RPMI7951 (cell line): ENCODE results near the gene THSD4. TPM values are rescaled to one million over a fixed set of nuclear protein-coding genes. Genes with fewer than 3 reads are reported as not detected.
A peak's percentile ranks its signal among the peaks of the same experiment; 100 is the strongest.

Experiments used
- DNase-seq: peaks from one replicate; pipeline ENCODE4 v3.0.0-alpha.2; 2012; ENCODE audit warnings: low read depth
- total RNA-seq: library from RNA; depleted of rRNA; stranded (reverse); fragments of >200 nt; shearing (Covaris generic); gene quantifications from 2 replicates; pipeline ENCODE4 v1.2.3, GENCODE V29; 2014

THSD4 gene
- total RNA-seq, 1 experiment from 2014 or later: 25.2 TPM

DNA sequence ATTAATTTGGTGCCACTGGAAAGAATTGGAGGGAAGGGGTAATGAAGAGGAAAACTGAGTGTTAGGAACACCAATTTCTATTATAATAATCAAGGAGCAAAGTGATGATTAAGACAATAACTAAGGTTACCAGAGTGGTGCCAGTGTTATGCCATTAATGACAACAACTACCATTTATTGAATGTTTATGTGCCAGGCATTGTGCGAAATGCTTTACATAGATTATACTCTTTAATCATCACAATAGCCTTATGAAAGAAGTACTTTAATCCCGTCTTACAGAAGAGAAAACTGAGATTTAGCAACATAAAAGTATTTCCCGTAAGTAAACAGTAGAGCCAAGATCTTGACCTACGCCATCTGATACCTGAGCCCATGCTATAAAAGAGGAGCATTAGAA is 507.8 kb downstream of the THSD4 start:
- no peak for DNase-seq

DNA sequence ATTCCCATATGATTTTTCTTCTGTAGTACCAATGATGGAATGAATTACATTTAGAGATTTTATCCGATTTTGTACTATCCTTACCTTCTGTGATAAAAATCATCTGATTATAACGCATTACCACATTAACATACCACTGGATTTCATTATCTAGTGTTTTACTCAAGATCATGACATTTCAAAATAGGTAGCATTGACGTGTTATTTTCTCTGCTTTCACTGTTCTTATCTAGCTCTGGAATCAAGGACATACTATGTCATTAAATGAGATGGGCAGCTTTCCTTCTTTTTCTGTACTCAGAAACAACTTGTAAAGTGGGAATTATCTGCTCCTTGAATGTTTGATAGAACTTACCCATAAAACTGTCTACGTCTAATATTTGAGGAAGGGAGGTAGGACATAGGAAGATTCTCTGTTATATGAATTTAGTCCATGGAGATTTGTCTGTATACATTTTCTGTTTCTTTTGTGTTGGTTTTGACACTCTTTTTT is 511.4 kb downstream of the THSD4 start:
- no peak for DNase-seq

DNA sequence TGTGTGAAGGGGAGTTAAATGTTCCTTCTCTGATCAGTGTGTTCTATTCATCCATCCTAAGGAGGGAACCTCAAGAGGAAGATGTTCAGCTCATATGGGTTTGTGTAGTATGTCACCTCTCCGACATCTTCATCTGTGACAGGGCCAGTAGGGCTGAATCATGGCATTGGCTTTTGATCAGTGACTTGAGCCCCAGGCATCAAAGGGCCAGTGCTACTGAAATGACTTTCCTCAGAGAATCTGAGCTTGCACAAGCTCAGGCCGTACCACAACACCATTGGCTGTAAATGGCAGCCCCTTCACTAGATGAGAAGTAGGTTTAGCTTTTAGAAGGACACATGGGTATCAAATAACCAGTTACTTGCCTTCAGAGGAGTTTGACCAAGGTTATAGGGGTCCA is 511.9 kb downstream of the THSD4 start:
- DNase-seq: peak; percentile 67

DNA sequence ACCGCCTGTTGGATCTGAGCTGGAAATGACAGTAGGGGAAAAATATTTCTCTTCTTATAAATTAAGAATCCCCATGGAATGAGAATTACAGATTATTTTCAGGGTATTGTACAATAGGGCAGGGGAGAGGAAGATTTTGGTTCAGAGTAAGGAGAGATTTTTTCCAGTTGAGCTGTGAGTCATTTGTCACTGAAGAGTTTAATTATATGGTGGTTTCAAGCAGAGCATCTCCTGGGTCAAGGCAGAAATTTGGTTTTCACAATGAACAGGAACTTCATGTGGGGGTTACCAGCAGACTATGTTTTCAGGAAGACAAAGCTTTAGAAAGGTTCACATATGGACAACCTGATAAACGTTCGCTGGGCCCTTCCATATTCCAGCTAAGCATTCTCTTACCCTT is 512.3 kb downstream of the THSD4 start:
- peak; percentile 53 for DNase-seq

DNA sequence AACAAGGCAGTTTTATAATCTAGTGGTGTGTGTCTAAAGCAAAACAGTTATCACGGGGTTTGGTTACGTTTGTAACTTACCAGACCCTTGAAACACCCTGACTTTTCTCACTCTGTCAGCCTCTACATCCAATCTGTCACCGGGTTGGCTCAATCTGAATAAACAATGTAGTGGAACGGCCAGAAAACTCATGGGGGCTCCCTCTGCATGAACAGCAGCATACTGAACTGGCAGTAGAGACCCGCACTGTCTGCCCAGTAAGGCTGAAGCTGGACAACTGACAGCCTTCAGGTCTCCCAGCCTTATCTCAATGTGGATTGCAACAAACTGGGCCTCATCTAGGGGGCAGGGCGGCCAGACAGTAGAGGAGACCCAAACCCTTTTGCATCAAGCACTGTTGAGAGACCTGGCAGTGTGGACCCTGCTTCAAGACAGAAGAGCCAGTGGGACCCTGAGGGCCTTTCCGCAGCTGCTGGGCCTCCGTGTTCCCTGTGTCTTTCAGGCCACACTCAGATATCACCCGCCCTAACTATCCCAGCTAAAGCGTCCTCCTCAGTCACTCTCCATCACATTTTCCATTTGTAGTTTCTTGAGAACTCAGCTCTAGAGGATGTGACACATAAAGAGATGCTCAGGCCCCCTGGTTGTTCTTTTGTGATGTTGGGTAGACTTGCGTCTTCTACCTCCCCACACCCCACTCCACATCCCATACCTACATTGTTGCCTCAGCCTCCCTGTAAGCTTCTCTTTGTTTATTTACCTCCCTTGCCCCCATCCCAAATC is 513.9 kb downstream of the THSD4 start:
- no peak for DNase-seq

DNA sequence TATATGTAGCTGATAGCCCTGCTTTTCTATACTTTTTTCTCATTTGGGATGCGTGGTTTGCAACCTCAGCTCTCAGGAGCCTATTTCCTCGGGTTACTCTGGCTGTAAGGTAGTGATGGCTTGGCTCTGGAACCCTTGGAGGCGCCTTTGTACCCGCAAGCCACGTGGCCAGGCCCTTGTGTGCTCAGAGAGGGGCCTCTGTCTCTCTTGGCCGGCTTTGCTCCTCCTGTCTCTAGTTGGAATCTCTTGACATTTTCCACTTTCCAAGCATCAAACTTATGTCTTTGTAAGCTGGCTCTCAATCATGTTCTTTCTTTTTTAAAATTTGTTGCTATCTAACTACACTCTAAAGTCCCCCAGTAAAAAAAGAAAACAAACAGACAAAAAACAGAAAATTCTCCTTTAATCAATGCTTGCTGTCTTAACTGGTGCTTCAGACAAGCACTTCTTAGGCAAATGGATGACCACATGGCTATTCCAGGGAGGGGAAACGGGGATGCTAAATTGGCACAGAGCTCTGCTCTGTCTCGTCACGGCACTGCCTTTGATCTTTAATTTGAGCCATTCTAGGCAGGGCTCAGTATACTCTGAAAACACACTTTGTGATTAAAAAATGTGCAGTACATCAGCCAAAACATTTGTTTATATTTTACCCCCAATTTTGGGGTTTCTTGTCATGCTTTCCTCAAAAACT is 514.7 kb downstream of the THSD4 start:
- peak; percentile 77 for DNase-seq

DNA sequence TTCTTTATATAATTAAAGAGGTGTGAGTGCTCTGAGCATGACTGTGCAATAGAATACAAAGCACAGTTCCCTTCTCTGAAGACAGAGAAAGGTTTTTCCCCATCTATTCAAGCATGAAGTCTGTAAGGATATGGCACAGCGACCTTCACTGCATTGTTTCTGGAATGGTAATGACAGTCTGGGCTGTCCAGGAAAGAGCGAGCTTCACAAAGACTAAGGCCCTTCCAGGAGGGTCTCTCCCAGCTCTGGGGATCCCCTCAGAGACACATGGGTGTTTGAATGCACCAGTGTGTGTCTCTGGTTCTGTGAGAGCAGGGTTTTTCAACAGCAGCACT is 515.2 kb downstream of the THSD4 start:
- no peak for DNase-seq

DNA sequence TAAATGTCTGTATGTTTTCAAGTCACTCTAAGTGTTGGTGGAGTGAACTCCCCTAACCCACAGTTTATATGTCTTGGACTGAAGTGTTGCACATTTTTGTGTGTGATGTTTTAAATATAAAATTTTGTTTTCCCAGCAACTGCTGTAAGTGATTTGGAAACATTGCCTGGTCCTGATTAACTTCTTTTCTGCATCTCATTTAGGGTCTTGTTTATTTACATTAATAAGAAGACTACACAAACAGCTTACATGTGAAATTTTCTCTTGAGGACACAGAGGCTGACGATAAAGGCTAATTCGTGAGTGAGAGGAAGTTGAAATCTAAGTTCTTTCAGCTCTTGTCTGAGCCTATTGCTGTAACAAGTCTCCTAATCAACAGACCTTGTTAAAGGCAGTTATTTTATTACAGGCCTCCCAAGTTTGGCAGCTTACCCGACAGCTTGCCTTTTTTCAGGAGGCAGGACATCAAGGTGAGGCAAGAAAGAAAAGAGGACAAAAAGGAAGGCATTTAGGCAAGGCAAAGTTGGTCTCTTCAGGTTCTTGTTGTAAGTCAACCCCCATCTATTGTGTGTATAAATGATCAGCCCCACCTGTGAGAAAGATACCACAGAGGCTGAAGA is 517.4 kb downstream of the THSD4 start:
- no peak for DNase-seq

DNA sequence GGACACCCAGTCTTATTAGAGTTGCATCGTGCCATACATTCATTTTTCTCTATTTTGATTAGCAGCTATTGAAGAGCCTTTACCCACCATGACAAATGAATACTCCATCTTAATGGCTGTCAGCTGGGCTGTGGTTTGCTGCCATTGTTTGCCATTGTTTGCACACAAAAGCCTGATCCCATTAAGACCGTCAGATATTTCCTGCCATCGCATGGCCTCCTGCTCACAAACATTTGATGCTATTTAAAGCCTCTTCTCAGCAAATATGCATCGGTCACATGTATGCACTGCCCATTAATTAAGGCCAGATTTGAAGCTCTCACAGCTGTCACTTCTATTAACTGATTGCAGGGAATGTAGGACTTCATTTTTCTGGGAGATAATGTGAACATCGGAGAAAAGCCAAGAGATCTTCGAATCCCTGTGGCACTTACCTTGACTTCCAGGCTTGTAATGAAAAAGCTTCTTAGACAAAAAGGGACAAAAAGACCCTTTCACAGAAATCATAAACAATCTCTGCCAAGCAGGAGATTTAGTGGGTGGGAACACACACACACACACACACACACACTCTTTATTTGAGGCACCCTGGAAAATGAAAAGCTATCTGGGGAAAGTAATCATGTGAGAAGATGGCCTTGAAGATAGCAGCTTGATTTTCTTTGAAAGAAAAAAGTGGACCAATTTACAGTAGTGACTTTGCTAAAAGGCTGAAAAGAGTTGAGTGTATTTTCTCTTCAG is 519.7 kb downstream of the THSD4 start:
- peak; percentile 91 for DNase-seq

DNA sequence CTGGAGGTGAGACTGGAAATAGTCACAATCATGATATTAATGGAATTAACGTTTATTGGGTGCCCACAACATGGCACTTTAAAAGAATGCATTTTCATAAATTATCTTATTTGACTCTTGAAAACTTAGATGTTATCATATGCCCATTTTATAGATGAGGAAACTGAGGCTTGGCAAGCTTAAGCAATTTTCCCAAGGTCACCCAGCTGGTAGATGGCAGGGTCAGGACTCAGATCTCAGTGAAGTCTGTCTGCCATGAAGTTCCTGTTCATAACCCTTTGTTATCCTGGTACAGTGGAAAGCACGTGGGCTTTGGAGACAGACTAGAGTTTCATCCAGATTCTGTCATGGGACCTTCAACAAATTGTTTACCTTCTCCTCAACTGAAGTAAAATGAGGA is 520.5 kb downstream of the THSD4 start:
- no peak for DNase-seq

DNA sequence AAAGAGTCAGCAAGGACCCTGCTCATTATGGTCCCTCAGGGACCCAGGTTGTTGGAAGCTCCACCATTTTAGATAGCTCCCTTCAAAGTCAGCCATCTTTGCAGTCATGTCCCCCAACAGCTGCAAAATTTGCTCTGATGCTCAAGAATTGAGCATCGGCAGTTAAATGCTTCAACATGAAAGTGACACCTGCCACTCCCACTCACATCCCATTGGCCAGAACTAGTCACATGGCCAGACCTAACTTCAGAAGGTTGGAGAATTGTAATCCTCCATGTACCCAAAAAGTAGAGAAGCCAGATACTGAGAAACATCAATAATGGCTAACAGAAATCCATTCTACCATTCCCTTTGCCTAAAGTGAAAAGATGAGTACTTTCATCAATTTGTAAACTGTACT is 523.6 kb downstream of the THSD4 start:
- DNase-seq: no peak

DNA sequence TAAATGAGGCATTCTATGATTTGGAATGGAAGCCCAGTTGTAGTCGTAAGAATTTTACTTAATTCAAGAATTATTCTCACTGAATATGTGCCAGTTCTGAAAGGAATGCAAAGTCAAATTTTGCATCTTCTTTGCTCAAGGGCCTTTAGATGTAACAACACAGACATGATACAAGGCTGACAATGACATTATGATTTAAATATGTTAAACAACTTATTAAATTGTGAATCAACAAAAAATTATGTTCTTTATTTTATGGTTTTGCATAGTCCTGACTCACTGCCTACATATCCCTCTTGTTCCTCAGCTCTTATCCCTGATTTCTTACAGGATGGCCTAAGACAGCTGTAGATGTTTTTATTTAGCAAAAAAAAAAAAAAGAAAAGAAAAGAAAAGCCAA is 524.2 kb downstream of the THSD4 start:
- DNase-seq: no peak

DNA sequence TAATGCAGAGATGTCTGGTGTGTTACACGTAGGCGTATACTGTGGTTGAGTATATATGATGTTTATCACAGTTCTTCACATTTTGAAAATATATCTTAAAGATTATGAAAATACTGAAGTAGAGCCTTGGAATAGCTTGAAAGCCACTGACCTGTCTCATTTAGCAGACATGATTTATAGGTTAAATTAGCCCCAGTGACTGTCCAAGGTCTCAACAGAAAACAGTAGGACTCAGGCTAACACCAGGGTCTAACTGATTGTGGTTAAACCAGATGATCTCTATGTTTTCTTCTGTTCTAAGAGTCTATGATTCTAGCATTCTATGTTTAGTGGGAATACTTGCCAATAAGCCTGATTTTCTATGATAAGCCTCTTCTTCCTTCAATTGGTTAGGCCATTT is 528.6 kb downstream of the THSD4 start:
- DNase-seq: no peak

DNA sequence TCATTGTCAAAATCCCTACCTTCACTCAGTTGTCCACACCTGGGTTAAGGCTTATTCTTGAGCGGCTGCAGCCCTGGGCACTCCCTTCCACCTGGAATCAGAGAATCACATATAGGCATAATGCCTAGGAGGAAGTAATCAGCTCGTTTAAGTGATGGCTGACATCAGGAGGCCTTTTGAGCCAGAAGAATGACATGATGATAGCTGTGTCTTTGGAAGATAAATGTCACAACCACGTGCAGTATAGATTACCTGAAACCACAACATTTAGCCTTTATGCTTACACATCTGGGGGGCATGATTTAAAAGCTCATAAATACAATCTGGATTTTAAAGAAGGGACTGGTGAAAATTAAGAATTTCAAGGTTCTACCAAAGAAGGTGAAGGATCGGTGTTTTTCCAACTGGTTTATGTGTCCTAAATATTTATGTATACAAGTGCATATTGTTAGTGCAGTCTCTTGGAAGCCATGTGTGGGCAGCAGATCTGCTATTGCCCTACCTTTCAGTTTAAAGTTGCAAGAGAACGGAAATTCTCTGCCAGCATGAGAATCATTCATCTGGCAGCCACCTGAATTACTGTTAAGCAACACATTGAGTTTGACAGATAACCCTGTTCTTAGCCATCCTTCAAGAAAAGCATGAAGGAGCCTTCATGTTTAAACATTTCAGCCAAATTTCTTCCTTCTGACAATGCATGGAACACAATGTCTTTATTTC is 531.7 kb downstream of the THSD4 start:
- no peak for DNase-seq

DNA sequence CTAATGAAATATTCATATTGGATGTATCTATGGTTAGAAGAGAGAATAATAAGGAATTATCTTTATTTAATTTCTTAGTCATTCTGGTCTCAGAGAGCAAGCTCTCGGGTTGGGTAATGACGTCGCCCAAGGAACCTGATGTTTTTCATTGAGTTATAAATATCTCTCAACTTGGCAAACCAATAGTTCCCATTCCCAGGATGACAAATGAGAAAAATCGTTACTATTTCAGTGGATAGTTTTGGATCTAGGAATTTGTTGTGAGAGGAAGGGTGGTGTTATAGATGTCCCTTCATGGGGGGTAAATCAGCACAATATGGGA is 532.2 kb downstream of the THSD4 start:
- DNase-seq: no peak

DNA sequence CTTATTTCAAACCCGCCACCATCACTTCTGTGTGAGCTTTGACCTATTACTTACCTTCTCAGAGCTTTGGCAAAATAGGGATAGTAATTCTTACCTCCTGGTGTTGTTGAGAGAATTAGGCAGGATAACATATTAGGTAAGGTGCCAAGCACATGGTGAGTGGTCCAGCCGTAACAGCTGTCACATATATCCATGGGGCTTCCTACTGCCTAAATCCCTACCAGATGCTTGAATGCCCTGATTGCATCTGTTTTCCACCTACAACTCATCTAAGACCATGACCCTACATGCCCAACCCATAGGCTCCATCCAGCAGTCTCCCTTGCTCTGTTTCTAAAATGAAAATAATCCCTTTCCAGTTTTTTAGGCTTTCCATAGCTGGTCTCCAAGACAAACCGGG is 532.8 kb downstream of the THSD4 start:
- DNase-seq: no peak

DNA sequence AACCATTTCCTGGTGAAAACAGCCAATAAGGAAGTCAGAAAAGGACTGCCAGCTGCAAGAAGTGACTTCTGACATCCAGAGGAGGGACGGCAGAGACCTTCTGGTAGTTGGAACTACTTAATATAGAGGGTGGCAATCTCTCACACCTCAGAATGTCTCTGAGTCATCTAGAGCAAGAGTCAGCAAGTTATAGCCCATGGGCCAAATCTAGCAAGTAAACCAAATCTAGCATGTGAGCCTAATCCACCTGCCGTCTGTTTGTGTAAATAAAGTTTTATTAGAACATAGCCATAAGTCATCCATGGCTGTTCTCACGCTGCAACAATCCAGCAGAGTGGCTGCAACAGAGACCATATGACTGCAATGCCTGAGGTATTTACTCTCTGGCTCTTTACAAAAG is 534.6 kb downstream of the THSD4 start:
- peak; percentile 66 for DNase-seq

DNA sequence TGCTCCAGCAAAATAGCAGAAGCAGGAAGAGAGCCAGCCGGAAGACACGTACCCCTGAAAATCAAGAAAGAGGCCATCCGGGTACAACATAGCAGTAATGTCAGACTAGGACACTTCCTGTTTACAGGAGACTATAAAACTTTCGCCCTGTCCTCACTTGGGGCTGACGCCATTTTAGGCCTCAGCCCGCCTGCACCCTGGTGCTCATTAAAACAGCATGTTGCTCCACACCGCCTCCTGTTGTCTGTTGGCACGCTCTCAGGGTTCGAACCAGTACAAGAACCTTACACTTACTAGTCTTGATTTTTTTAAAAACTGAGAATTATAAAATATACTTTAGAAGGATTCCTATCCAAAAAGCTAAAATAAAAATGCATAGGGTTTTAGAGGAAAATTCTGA is 535.3 kb downstream of the THSD4 start:
- DNase-seq: no peak

DNA sequence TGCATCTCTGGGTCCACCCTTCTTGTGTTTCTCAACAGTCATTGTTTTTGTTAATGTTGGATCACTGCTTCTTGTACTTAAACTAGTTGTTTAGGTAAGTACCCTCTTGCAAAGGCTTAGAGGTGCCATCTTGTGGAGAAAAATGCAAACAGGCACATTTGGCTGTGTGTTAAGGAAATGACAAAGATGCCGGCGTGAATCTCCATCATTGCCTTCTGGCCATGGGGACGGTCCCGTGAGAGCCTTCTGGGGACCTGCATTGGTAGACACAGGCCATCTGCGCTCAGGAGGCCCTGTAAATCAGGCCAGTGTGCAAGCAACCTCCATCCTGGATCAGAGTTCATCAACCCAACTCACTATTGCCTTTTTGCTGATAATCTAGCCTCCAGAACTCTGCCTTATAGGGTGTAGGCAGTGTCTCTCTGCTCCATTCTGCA is 536.5 kb downstream of the THSD4 start:
- peak; percentile 82 for DNase-seq

DNA sequence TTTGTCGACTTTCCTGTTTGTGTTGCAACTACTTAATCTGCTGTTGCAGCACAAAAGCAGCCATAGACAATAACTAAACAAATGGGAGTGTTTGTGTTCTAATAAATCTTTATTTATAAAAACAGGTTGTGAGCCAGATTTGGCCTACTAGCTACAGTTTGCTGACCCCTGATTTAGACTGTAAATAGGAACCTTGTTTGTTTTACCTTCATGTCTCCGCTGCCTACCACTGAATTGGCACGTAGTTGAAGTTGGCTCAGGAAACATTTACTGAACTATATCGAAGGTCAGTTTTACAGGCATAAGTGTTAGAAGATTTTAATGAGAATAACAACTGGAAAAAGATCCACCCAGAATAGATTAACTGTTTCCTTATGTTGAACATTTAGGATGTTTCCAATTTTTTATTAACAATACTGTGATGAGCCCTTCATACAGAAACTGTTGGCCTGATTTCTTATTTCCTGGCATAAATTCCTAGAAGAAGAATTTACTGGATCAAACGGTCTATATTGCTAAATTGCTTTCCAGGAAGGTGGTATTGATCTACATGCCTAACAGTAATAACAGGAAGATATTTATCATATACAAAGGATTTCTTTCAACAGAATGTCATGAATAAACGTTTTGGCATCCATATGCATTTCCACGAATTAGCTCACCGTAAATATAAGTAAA is 538.9 kb downstream of the THSD4 start:
- DNase-seq: no peak

DNA sequence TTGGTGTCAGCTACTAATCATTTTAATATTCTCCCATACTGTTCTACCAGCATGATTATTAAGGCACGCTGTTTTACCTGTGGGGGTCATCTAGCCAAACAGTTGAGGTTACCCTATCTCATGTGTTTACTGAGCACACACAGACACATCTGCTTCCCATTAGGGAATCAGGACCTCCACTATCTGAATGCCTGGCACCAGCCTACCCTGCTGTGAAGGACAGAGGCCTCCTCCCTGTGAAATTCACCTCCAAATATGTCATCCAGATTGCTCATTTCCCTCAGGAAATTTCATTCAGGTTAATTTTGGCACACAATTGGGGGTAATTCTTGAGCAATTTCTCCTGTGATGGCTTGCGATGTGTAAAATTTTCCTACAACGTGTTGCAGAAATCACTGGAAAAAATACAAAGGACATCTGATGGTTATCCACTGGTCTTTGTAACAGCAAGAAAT is 539.5 kb downstream of the THSD4 start:
- DNase-seq: peak; percentile 66
